ENCODE results near the gene PRRT1B.

Gene PRRT1B

GRCh38 chr9:131579789-131580211 is 34.5 kb downstream of the PRRT1B start:
- DNase-seq (ENCODE audit: low read depth in 3 of 3), result no peak

GRCh38 chr9:131580358-131580757 is 35.0 kb downstream of the PRRT1B start:
- DNase-seq (ENCODE audit: low read depth in 3 of 3), result no peak

- no peak for DNase-seq (ENCODE audit: low read depth in 3 of 3)
Observed at GRCh38 chr9:131582056-131582455, 36.7 kb downstream of the PRRT1B start.

GRCh38 chr9:131582466-131583336 is 37.4 kb downstream of the PRRT1B start:
- no peak for DNase-seq (ENCODE audit: low read depth in 3 of 3)

- DNase-seq (ENCODE audit: low read depth in 3 of 3), result no peak
Observed at GRCh38 chr9:131583337-131583645, 38.0 kb downstream of the PRRT1B start.

GRCh38 chr9:131583836-131584555 is 38.7 kb downstream of the PRRT1B start:
- DNase-seq (ENCODE audit: low read depth in 3 of 3), result no peak

GRCh38 chr9:131584858-131585257 is 39.5 kb downstream of the PRRT1B start:
- no peak for DNase-seq (ENCODE audit: low read depth in 3 of 3)

GRCh38 chr9:131585375-131585774 is 40.1 kb downstream of the PRRT1B start:
- DNase-seq (ENCODE audit: low read depth in 3 of 3), result peak in 1 of 3 experiments; percentile 32

- no peak for DNase-seq (ENCODE audit: low read depth in 3 of 3)
Observed at GRCh38 chr9:131587331-131587730, 42.0 kb downstream of the PRRT1B start.

- no peak for DNase-seq (ENCODE audit: low read depth in 3 of 3)
Observed at GRCh38 chr9:131587906-131588305, 42.6 kb downstream of the PRRT1B start.

- DNase-seq (ENCODE audit: low read depth in 3 of 3), result no peak
Observed at GRCh38 chr9:131588396-131588795, 43.1 kb downstream of the PRRT1B start.

GRCh38 chr9:131589124-131589711 is 43.9 kb downstream of the PRRT1B start:
- no peak for DNase-seq (ENCODE audit: low read depth in 3 of 3)

GRCh38 chr9:131589993-131590392 is 44.7 kb downstream of the PRRT1B start:
- no peak for DNase-seq (ENCODE audit: low read depth in 3 of 3)

GRCh38 chr9:131590449-131590848 is 45.1 kb downstream of the PRRT1B start:
- DNase-seq (ENCODE audit: low read depth in 3 of 3), result no peak

- DNase-seq (ENCODE audit: low read depth in 3 of 3), result peak; percentile 56 to 76 (median 69)
Observed at GRCh38 chr9:131590907-131591844, 45.9 kb downstream of the PRRT1B start.

GRCh38 chr9:131591845-131592208 is 46.5 kb downstream of the PRRT1B start:
- DNase-seq (ENCODE audit: low read depth in 3 of 3), result no peak

- DNase-seq (ENCODE audit: low read depth in 3 of 3), result no peak
Observed at GRCh38 chr9:131593091-131593820, 47.9 kb downstream of the PRRT1B start.

GRCh38 chr9:131593936-131594665 is 48.8 kb downstream of the PRRT1B start:
- DNase-seq (ENCODE audit: low read depth in 3 of 3), result no peak

- no peak for DNase-seq (ENCODE audit: low read depth in 3 of 3)
Observed at GRCh38 chr9:131594906-131595665, 49.8 kb downstream of the PRRT1B start.
